GM12891 (cell line): ENCODE data around the gene ZNF738.

Source experiments
- POLR2A ChIP-seq: IDR thresholded peaks from 2 replicates; pipeline ENCODE4 v1.6.1; 2011; ENCODE audit warnings: low read depth, low read length, control low read depth
- POLR2AphosphoS5 ChIP-seq: IDR thresholded peaks from 2 replicates; pipeline ENCODE4 v1.6.1; 2011; ENCODE audit warnings: low read depth, low read length, control low read depth
- POU2F2 ChIP-seq: IDR thresholded peaks from 2 replicates; pipeline ENCODE4 v1.6.1; 2011; ENCODE audit warnings: low read depth, mild to moderate bottlenecking, control low read depth, low read length, moderate library complexity
- SPI1 ChIP-seq: IDR thresholded peaks from 2 replicates; pipeline ENCODE4 v1.6.1; 2011; ENCODE audit warnings: low read depth, low read length, control low read depth

- no peak for TF ChIP-seq POLR2AphosphoS5
- TF ChIP-seq POLR2A = no peak
- TF ChIP-seq SPI1 = no peak
- TF ChIP-seq POU2F2 = no peak
Observed at GRCh38 chr19:21396121-21396520, 37.3 kb downstream of the ZNF738 start.
